SK-N-SH treated with all-trans-retinoic acid at 6 μM for 48 hours (cell line): ENCODE results near the gene CPA5.

Experiments used
- ARNTL ChIP-seq: fragments of 450-650 bp; formaldehyde crosslinking; IDR thresholded peaks from 2 replicates; pipeline ENCODE4 v1.5.0; 2020; ENCODE audit warnings: low read depth, mild to moderate bottlenecking, moderate library complexity, borderline replicate concordance
- CREB5 ChIP-seq: fragments of 250-450 bp; sonication (Bioruptor Pico); IDR thresholded peaks from 2 replicates; pipeline ENCODE4 v1.5.1; 2020; ENCODE audit warnings: low read depth, mild to moderate bottlenecking, moderate library complexity
- CSDC2 ChIP-seq: fragments of 250-450 bp; sonication (Bioruptor Pico); IDR thresholded peaks from 2 replicates; pipeline ENCODE4 v1.5.0; 2020; ENCODE audit warnings: mild to moderate bottlenecking, moderate library complexity
- CSRNP3 ChIP-seq: fragments of 250-450 bp; sonication (Bioruptor Pico); IDR thresholded peaks from 2 replicates; pipeline ENCODE4 v1.5.1; 2021; ENCODE audit warnings: mild to moderate bottlenecking, moderate library complexity
- ESRRG ChIP-seq: fragments of 250-450 bp; sonication (Bioruptor Pico); IDR thresholded peaks from 2 replicates; pipeline ENCODE4 v1.6.1; 2021; ENCODE audit warnings: mild to moderate bottlenecking
- OSR1 ChIP-seq: fragments of 250-450 bp; sonication (Bioruptor Pico); IDR thresholded peaks from 2 replicates; pipeline ENCODE4 v1.8.0; 2022; ENCODE audit warnings: moderate library complexity, mild to moderate bottlenecking, inconsistent platforms
- PATZ1 ChIP-seq: fragments of 250-450 bp; sonication (Bioruptor Pico); IDR thresholded peaks from 2 replicates; pipeline ENCODE4 v1.8.0; 2020; ENCODE audit warnings: mild to moderate bottlenecking, moderate library complexity, borderline replicate concordance
- POU6F1 ChIP-seq: fragments of 250-450 bp; sonication (Bioruptor Pico); IDR thresholded peaks from 2 replicates; pipeline ENCODE4 v1.8.0; 2021; ENCODE audit warnings: low read depth, mild to moderate bottlenecking, moderate library complexity, borderline replicate concordance
- SNAI2 ChIP-seq: fragments of 250-450 bp; sonication (Bioruptor Pico); IDR thresholded peaks from 2 replicates; pipeline ENCODE4 v1.5.0; 2020; ENCODE audit warnings: mild to moderate bottlenecking, moderate library complexity
- TCF4 ChIP-seq: fragments of 250-450 bp; sonication (Bioruptor Pico); IDR thresholded peaks from 2 replicates; pipeline ENCODE4 v1.8.0; 2021; ENCODE audit warnings: mild to moderate bottlenecking, moderate library complexity, borderline replicate concordance
- ZC3H10 ChIP-seq: fragments of 250-450 bp; sonication (Bioruptor Pico); IDR thresholded peaks from 2 replicates; pipeline ENCODE4 v1.5.1; 2021; ENCODE audit warnings: mild to moderate bottlenecking, moderate library complexity
- ZFP3 ChIP-seq: fragments of 250-450 bp; sonication (Bioruptor Pico); IDR thresholded peaks from 2 replicates; pipeline ENCODE4 v1.5.0; 2020; ENCODE audit warnings: mild to moderate bottlenecking, moderate library complexity
- ZFP30 ChIP-seq: fragments of 450-650 bp; formaldehyde crosslinking; IDR thresholded peaks from 2 replicates; pipeline ENCODE4 v1.5.0; 2022; ENCODE audit warnings: mild to moderate bottlenecking, moderate library complexity
- ZNF70 ChIP-seq: fragments of 450-650 bp; formaldehyde crosslinking; IDR thresholded peaks from 2 replicates; pipeline ENCODE4 v1.5.0; 2020; ENCODE audit warnings: mild to moderate bottlenecking, moderate library complexity

GRCh38 chr7:130365088-130365487 lies 20.5 kb downstream of the CPA5 start:
- TF ChIP-seq ARNTL (CRISPR knock-in tag) (no peak), CREB5 (CRISPR knock-in tag) (no peak), PATZ1 (CRISPR knock-in tag) (no peak), CSDC2 (CRISPR knock-in tag) (no peak), SNAI2 (CRISPR knock-in tag) (no peak), ESRRG (CRISPR knock-in tag) (no peak), ZFP3 (no peak), ZFP30 (CRISPR knock-in tag) (no peak), CSRNP3 (CRISPR knock-in tag) (no peak), OSR1 (no peak), POU6F1 (CRISPR knock-in tag) (no peak), TCF4 (CRISPR knock-in tag) (no peak), ZNF70 (no peak), ZC3H10 (CRISPR knock-in tag) (no peak)
